NCI-H1048 (cell line): ENCODE data around the gene IFT57.
"Not testable (repeated sequence)": the region's sequence is repeated elsewhere in the genome, so short reads cannot be mapped to it uniquely, and the experiment has no call there.

ENCODE experiments used
- DNase-seq: peaks from one replicate; lab custom pipeline; 2025; lab: John Stamatoyannopoulos, UW

Gene IFT57

GRCh38 chr3:108221911-108222852, at the start of gene IFT57:
Gene IFT57 (minus strand): TSS chr3:108222424. CDS start chr3:108222322, 102 bp downstream.
- DNase-seq, result peak; percentile 94

- DNase-seq, result no peak
These were observed 49.4 kb upstream of the IFT57 start for GRCh38 chr3:108271626-108272025.

- not testable (repeated sequence) for DNase-seq
These were observed 46.0 kb upstream of the IFT57 start for GRCh38 chr3:108268235-108268634.

- not testable (repeated sequence) for DNase-seq
These were observed 42.5 kb upstream of the IFT57 start for GRCh38 chr3:108264534-108265298.

GRCh38 chr3:108255131-108255530, 32.9 kb upstream of the IFT57 start:
- no peak for DNase-seq

- DNase-seq, result no peak
These were observed 29.6 kb upstream of the IFT57 start for GRCh38 chr3:108251844-108252243.

GRCh38 chr3:108251265-108251664, 29.0 kb upstream of the IFT57 start:
- DNase-seq, result no peak

GRCh38 chr3:108250626-108251025, 28.4 kb upstream of the IFT57 start:
- no peak for DNase-seq

GRCh38 chr3:108243243-108243642, 21.0 kb upstream of the IFT57 start:
- DNase-seq, result no peak

GRCh38 chr3:108242776-108243175, 20.6 kb upstream of the IFT57 start:
- no peak for DNase-seq

GRCh38 chr3:108241721-108242120, 19.5 kb upstream of the IFT57 start:
- no peak for DNase-seq

- DNase-seq, result no peak
These were observed 18.9 kb upstream of the IFT57 start for GRCh38 chr3:108241146-108241545.

- no peak for DNase-seq
These were observed 16.9 kb upstream of the IFT57 start for GRCh38 chr3:108239082-108239481.

GRCh38 chr3:108235290-108235689, 13.1 kb upstream of the IFT57 start:
- no peak for DNase-seq

GRCh38 chr3:108234387-108234957, 12.2 kb upstream of the IFT57 start:
- no peak for DNase-seq

GRCh38 chr3:108228286-108228685, 6.1 kb upstream of the IFT57 start:
- no peak for DNase-seq

GRCh38 chr3:108227131-108227530, 4.9 kb upstream of the IFT57 start:
- no peak for DNase-seq

- no peak for DNase-seq
These were observed 3.0 kb upstream of the IFT57 start for GRCh38 chr3:108225221-108225620.

- no peak for DNase-seq
These were observed 1.7 kb upstream of the IFT57 start for GRCh38 chr3:108223928-108224327.

- DNase-seq, result no peak
These were observed 785 bp upstream of the IFT57 start for GRCh38 chr3:108222853-108223565.

- no peak for DNase-seq
These were observed 831 bp downstream of the IFT57 start for GRCh38 chr3:108221393-108221792.

GRCh38 chr3:108219336-108219735, 2.9 kb downstream of the IFT57 start:
- no peak for DNase-seq
